Stimulated activated CD8-positive, alpha-beta memory T cell treated with anti-CD3 and anti-CD28 coated beads, Interleukin-15, amount 100 ng/mL, for 4 hours (primary cell): ENCODE data around the gene NUDT4.
"Not testable (repeated sequence)": the region's sequence is repeated elsewhere in the genome, so short reads cannot be mapped to it uniquely, and the experiment has no call there.

Experiments used
- DNase-seq, 2 donors: peaks; one replicate each; pipeline ENCODE4 v3.0.0-alpha.2; 2020; ENCODE audit warnings: low read depth in 2 of 2

NUDT4 gene

DNA sequence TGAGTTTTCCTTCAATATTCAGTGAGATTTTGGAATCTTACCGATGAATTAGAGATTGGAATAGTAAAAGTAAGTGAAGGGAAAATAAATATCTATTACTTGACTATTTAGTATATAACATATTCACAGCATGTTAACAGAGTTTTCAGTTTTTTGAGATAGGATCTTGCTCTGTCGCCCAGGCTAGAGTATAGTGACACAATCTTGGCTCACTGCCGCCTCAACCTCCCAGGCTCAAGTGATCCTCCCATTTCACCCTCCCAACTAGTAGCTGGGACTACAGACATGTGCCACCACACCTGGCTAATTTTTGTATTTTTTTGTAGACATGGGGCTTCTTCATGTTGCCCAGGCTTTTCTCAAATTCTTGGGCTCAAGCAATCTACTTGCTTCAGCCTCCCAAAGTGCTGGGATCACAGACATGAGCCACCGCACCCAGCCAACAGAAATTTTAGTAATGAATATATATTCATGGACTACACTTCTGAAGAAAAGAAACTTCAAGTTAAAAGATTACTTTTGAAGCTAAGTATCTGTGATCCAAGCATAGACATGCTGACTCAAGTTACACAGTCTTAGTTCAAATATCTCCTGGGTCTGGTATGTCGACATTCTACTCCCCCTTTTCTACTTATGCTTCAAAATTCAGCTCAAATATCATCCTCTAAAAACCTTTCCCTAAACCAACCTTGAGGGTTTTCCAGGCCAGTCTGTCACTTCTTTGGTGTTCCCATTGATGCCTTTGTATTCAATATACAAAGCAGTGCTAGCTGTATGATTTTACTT lies 50.2 kb downstream of the NUDT4 start:
- no peak for DNase-seq

DNA sequence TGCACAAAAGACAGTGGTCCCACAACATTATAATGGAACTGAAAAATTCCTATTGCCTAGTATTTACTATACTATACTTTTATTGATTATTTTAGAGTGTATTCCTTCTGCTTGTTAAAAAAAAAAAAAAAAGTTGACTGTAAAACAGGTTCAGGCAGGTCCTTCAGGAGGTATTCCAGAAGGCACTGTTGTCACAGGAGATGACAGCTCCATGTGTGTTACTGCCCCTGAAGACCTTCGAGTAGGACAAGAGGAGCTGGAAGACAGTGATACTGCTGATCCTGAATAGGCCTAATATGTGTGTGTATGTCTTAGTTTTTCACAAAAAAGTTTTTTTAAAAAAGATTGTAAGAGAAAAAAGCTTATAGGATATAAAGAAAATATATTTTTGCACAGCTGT lies 51.7 kb downstream of the NUDT4 start:
- DNase-seq: no peak

DNA sequence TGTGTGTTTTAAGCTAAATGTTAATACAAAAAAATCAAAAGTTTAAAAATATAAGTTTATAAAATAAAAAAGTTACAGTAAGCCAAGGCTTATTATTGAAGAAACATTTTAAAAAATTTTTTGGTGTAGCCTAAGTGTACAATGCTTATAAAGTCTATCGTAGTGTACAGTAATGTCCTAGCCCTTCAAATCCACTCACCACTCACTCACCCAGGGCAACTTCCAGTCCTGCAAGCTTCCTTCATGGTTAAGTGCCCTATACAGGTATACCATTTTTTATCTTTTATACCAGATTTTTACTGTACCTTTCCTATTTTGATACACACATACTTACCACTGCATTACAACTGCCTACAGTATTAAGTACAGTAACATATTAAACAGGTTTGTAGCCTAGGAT lies 52.1 kb downstream of the NUDT4 start:
- DNase-seq: no peak

DNA sequence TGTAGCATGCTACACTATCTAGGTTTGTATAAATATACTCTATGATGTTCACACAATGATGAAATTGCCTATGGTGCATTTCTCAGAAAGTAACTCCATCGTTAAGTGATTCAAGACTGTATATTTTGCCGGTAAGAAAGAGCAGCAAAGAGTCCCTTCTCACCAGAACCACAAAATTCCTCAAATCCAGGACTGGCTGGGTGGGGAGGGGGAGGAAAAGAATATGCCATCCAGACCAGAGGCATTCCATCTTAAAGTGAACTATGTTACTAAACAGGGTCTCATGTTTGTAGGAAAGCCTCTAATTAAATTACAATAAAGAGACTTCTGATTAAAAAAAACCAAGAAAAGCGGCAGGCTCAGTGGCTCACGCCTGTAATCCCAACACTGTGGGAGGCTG lies 52.6 kb downstream of the NUDT4 start:
- DNase-seq: no peak

DNA sequence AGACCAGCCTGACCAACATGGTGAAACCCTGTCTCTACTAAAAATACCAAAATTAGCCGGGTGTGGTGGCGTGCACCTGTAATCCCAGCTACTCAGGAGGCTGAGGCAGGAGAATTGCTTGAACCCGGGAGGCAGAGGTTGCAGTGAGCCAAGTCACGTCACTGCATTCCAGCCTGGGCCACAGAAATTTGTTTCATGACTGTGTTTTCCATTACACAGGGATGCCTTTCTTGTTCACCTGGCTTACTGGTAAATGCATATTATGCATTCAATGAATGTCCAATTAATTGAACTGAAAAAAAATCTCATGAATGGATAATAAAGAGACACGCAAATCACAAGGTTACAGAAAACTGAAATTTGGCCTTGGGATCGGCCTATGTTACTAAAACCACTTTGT lies 54.3 kb downstream of the NUDT4 start:
- not testable (repeated sequence) for DNase-seq

DNA sequence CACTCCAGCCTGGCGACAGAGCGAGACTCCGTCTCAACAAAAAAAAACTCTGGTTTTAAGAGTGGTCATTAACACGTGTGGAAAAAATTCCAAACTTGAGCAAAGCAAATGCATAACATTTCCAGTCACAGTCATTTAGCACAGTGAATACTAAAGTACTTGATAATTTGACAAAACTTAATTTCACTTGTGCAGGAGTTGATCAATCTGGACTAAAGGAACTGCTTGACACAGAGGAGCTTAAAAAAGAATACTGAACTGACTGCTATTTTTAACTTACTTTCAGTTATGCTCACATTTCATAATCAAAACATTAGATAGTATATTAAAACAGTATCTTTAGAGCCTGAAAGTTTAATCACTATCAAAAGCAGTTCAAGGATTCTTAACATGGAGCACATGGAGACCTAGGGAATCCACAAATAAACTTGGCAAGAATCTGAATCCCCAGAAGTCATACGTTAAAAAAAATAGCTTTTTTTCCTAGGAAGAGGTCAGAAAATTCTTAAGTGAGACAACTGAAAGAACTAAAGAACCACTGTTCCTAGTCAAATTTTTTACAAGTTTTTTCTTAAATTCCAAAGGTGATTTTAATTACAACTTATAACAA lies 56.6 kb downstream of the NUDT4 start:
- DNase-seq: no peak

DNA sequence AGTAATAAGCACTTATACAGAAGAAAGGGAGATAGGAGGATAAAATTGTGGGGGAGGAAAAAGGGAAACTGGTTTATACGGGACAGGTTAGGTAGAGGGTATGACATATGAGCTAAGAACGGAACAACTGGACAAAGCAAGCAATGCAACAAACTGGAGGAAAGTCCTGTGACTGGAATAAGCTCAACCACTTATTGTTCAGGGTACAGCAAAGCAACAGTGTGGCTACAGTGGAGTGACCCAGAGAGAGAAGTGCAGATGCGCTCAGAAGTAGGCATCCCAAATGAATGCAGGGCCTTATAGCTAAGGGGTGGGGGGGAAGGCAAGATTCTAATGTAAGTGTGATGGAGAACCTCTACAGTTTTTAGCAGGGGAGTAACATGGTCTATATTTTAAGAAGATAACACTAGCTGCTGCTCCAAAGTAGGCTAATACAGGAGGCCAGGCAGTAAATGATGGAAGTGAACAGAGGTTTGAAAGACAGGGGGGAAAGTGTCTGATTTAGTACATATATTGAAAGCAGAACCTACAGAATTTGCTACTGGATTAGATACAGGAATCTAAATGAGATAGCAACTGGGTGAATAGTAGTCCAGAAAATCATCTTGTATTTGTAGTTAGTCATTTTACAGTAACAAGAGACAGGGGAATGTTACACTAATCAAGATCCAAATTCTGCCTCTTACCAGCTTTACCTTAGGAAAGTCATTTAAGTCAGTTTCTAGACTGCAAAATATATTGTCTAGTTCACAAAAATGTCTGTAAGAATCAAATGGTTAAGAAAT lies 60.7 kb downstream of the NUDT4 start:
- no peak for DNase-seq

DNA sequence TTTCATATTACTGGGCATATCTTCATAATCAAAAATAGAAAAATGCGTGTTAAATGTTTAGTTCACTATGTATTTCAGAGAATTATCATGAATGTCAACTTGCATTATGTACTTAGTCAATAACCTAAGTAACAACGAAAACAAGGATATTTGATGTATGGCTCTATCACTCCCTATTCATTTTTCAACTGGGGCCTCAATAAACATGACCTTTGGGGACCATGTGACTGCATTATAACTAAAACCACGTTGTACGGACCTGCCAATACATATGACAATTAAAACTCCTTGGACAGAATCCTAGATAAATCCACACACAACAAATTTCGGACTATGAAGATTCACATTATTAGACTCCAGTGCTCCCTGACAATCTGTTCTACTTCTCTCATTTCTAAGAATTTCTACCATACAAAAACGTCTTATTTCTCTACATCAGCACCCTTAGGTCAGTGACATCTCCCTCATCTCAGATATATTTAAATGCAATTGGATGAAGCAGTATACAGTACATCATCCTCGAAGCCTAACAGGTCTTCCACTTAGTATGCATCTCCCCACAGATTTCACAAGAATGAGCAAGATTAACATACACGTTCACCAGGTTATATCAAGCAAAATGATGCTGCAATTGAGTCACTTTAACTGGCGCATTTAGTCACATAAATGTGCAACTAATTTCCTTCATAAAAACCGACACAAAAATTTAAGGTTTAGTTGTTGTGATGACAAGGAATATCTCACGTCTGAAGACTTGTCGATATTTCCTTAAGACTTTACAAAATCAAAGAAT lies 62.5 kb downstream of the NUDT4 start:
- DNase-seq: no peak

DNA sequence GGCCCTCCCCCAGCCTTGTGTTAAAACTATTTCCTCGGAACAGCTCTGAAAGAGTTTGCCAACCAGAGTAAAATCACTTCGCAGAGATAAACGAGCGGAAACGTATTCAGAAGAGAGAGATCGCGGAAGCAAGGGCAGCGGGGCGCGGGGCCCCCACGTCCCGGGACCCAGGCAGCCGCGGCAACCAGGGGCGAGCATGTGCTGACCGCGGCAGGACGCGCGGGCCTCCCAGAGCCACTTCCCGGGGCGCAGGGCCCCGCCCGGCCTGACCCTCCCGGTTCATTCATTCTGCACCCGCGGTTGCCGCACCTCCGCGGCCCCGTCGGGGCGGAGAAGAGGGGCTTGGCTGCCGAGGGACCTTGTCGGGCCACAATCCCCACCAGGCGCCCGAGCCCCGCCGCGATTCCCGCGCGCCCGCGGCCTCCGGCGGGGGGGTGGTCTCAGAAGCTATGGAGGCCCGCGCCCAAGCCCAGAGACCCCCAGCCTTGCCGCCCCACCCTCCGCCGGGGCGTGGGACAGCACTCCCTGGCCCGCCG lies 63.4 kb downstream of the NUDT4 start:
- DNase-seq: peak; percentile 6 to 8

DNA sequence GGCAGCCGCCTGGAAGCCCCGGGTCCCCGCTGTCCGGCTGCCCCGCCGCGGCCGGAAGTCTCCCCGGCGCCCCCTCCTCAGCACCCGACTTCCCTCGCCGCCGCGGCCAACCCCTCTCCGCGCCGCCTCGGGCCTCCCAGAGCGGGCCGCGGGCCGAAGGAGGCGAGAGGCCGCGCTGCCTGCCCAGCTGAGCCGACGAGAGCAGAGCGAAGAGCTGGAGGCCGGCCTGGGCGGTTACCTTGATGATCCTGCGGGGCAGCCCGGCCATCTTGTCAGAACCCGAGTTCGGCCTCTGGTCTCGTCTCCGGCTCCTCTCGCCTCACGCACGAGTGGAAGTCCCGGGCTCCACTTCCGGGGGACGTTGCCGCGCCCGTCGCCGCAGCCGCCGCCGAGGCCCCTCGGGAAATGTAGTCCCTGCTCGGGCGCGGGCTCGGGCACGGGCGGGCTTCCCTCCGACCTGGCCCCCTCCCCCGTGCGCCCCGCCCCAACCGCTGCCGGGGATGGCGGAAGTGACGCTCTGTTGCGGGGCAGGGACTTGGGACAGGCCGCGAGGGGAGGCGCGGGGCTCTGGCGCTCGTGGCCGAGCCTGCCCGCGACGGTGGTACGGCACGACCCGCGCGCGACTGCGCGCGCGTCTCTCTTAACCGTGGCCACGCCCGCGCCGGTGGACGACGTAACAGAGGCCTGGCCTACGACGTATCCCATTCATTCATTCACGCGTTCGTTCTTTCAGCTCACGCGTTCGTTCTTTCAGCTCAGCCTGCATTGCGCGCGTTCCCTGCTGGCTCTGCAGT lies 64.1 kb downstream of the NUDT4 start, which contains the start of gene UBE2N:
Gene UBE2N, minus strand, starts transcription at position 331 of the 794 bp plus-strand sequence. Its CDS starts 63 bp downstream, at position 268.
- peak; percentile 92 to 96 for DNase-seq

DNA sequence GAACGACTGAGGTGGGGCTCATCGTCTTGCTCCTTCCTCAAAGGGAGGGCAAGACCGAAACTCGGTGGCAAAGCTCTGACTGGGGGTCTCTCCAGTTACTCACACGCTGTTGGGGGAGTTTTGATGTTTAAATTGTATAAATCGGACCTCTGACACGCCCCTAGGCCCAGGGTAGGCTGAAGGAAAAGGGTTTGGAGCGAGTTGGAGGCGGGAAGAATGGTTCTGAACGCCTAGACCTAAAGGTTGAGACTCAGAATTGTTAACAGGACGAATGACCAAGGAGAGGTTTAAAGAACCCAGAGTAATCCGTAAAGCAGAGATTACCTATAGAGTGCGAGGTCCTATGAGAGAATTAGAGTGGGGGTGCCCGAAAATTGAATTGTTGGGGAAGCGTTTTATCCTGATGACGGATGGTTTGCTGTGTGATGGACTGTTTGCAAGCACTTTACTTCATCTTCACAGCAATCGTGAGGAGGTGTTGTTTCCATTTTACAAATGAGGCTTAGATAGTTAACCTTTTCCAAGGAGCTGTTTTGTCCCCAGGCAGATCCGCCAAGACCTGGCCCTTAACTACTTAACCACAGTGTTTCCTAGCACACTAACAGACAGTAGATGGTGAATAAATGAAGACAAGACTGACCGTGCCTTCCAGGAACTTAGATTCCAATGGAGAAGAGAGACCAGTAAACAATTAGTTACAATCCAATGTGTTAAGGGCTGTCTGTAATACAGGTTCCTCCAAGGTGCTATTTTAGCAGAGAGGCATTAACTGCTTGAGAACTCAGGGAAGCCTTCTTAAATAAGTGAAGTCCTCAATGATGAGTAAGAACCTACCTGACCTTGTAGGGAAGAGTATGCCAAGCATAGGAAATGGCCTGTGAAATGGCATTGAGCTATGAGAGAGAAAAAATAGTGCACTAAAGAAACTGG lies 65.0 kb downstream of the NUDT4 start:
- DNase-seq: no peak

DNA sequence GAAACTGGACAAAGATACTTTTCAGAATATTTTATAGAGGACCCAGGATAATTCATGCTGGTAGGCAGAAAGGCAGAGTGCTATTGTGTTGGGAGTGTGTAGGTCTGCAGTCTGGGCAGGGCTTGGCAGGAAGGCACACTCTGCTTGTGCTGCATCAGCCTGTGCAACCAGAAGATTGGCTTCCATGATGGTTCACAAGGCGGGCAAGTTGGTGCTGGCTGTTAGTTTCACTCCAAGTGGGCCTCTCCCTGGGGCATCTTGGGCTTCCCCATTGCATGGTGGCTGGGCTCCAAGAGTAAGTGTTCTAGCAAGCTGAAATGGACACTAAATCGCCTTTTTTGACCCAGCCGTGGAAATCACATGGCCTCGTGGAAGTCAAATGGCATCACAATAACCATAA lies 65.9 kb downstream of the NUDT4 start:
- DNase-seq: no peak

DNA sequence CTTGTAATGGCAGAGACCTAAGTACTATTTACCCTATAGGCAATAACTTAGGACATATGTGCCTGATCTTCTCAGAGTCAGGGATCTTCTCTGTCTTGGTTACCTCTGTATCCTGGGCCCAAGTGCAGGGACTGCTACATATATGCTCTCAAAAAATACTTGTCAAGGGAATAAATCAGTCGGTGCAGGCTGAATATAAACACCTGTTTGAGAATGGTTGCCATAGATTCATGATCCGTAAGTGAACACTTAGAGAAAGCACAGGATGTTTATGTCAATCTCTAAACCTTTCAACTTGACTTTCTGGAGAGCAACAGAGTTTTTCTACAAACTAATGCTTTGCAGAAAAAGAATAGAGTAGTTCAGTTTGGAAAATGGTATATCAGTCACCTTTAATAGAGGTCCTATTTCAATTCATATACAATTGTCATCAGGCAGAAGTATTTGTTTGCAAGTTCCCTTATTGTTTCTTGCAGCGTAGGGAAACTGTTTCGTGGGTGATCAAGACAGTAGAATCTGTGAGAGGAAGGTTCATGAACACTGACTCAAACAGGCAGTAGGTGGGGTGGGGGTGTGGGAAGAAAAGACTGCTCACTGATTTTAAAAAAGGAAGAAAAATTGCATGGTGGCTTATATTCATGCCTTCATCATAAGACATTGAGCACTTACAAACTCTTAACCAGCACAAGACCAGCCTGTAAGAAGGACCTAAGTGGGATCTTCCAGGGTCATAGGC lies 70.0 kb downstream of the NUDT4 start:
- no peak for DNase-seq

DNA sequence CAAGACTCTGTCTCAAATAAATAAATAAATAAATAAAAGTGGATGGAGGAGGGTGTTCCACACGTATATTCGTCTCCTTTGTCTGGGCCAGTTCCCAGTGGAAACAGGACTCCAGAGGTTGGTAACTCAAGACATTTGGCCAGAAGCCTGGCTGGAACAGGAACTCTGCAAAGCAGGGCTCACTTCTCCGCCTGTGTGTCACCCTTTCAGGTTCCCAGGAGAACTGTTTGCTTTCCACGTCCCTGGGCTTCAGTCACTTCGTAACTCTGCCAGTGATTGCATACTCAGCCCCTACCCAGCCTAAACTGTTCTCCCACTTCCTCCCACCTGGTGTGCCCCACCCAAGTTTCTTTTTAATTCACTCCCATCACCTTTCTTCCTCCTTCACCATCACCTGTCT lies 71.1 kb downstream of the NUDT4 start:
- DNase-seq: no peak

DNA sequence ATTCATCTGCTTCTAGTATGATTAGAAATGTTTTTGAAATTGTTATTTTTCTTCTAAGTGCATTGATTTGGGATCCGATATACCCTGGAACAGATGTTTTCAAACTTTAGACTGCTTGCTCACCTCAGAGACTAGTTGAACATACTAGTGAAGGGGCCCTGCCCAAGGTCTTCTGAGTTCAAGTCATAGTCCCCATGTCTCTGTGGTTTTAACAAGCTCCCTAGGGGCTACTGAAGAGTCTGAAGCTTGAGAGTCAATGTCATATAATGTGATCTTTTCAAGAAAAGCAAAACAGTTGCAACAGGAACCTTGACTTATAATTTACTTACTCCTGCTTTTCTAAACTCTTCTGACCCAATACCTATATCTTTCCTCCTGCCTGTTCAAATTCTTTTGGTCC lies 71.6 kb downstream of the NUDT4 start:
- no peak for DNase-seq

DNA sequence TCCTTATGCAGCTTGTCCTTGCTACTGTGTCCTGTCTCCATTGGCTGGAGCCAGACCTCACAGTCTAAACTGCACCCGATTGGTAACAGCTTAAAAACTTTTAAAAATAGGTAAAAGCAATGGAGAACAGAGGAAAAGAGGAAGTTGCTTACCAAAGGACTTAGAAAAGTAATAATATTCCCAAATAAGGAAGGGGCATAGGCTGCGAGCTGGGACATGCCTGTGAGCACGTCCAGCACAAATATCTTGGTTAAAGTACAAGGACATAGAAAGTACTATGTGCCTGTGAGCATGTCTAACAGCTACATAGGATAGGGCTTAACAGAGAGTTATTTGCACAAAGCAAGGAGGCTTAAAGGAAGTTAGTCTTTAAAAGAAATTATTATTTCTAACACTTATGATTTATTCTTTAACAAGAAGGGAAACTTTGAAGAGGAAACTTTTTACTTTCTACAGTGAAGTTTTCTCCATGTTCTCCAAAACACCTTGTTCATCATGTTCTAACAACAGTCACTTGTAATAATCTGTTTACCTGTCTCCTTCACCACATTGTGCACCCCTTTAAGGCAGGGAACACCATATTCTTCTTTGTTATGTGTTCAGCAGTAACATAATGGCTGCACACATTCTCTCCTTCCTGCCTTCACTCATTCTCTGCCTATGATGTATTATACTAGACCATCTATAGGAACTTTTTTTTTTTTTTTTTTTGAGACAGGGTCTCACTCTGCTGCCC lies 73.9 kb downstream of the NUDT4 start:
- DNase-seq: no peak

DNA sequence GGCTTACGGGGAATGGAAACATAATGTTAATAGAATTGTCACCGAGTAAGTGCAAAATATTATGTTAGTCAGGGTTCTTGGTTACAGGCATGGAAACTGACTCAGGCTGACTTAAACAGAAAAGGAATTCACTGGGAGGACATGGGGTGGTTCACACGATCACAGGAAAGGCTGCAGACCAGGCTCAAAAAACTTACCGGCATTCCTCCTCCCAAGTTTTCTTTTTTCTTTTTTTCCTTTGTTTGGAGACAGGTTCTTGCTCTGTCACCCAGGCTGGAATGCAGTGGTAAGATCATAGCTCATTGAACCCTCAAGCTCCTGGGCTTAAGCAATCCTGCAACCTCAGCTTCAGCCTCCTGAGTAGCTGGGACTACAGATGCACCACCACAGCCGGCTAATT lies 75.9 kb downstream of the NUDT4 start:
- no peak for DNase-seq

DNA sequence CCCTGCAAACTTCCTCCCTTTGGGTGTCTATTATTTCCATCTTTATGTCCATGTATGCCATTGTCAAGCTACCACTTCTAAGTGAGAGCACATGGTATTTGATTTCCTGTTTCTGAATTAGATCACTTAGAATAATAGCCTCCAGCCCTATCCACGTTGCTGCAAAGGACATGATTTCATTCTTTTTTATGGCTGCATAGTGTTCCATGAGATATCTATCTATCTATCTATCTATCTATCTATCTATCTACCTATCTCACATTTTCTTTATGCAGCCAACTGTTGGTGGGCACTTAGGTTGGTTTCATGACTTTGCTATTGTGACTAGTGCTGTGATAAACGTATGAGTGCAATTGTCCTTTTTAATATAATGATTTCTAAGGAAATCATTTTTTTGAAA lies 78.4 kb downstream of the NUDT4 start:
- DNase-seq: no peak
